ENCODE data around the gene TMEM132C.

DNA sequence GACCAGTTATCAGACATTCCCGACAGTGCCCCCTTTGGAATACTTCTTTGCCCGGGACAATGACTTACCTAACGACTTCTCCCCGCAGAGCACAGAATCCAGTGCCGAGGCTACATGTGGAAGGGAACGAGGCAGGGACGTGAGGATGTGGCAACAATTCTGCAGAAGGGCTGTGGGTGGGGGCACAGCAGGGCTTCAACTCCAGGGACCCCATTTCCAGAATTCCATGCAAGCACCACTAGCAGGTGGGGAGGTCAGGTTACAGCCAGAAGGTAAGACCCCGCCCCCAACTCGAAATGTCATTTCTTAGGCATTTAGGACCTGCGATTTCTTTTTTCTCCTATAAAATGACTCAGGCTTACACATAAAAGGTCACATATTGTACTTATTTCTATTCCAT lies 207.9 kb downstream of the TMEM132C start:
- TF ChIP-seq, protein P1, sequence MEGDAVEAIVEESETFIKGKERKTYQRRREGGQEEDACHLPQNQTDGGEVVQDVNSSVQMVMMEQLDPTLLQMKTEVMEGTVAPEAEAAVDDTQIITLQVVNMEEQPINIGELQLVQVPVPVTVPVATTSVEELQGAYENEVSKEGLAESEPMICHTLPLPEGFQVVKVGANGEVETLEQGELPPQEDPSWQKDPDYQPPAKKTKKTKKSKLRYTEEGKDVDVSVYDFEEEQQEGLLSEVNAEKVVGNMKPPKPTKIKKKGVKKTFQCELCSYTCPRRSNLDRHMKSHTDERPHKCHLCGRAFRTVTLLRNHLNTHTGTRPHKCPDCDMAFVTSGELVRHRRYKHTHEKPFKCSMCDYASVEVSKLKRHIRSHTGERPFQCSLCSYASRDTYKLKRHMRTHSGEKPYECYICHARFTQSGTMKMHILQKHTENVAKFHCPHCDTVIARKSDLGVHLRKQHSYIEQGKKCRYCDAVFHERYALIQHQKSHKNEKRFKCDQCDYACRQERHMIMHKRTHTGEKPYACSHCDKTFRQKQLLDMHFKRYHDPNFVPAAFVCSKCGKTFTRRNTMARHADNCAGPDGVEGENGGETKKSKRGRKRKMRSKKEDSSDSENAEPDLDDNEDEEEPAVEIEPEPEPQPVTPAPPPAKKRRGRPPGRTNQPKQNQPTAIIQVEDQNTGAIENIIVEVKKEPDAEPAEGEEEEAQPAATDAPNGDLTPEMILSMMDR (IDR thresholded peaks at IDR 0.05; ENCODE audit: poor library complexity) = no peak
- no peak for TF ChIP-seq EZH2phosphoT487 (IDR thresholded peaks at IDR 0.05; ENCODE audit: low read depth, severe bottlenecking, unreplicated experiment)
- TF ChIP-seq EZH2 (IDR thresholded peaks at IDR 0.05; ENCODE audit: borderline replicate concordance) = no peak
